Right renal pelvis (tissue), 4 donors: ENCODE data around the gene TWIST2. TPM values are rescaled to one million over a fixed set of nuclear protein-coding genes. Genes with fewer than 3 reads are reported as not detected.

Source experiments
- DNase-seq, 4 donors: peaks; one replicate each; pipeline ENCODE4 v3.0.0-alpha.2; 2013; ENCODE audit warnings: low read depth in 4 of 4, low spot score in 3 of 4, missing footprints in 1 of 4
- polyA plus RNA-seq, 4 donors: library from polyadenylated mRNA; unstranded; fragments of 120-200 nt; gene quantifications; one replicate each; pipeline ENCODE4 v1.2.1, GENCODE V29; 2013; ENCODE audit not compliant: insufficient read length in 4 of 4

TWIST2 gene
- polyA plus RNA-seq, 4 donors: 4.2 to 8.5 (median 4.7) TPM

DNA sequence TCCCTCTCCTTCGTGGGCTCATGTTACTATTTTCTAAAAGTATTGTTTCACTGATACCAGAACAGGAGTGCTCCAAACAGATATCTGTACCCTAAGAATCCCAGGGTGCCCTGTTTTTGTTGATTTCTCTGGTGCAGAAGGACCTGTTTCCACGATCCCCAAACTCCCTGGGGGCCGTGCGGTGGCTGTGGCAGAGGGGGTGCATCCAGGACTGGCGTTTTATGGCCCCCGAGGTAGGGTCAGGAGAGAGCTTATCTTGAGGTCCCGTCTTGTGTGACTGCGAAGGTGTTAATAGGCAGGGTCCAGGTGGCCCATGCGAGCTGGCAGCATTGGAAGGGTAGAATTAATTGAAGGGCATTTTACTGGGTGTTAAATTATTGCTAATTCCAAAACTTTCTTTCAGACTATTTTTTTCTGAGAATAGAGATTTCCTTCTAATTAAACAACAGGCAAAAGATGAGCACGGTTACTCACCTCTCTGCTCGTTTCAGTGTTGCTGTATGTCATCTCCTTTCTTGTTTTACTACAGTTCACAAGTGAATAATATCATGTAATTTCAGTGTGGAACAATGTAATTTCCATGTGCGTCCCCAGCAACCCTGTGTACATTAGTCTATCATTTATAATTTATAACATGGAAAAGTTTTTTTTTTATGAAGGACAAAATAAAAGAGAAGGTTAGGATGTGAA lies 8.2 kb downstream of the TWIST2 start:
- DNase-seq: no peak

DNA sequence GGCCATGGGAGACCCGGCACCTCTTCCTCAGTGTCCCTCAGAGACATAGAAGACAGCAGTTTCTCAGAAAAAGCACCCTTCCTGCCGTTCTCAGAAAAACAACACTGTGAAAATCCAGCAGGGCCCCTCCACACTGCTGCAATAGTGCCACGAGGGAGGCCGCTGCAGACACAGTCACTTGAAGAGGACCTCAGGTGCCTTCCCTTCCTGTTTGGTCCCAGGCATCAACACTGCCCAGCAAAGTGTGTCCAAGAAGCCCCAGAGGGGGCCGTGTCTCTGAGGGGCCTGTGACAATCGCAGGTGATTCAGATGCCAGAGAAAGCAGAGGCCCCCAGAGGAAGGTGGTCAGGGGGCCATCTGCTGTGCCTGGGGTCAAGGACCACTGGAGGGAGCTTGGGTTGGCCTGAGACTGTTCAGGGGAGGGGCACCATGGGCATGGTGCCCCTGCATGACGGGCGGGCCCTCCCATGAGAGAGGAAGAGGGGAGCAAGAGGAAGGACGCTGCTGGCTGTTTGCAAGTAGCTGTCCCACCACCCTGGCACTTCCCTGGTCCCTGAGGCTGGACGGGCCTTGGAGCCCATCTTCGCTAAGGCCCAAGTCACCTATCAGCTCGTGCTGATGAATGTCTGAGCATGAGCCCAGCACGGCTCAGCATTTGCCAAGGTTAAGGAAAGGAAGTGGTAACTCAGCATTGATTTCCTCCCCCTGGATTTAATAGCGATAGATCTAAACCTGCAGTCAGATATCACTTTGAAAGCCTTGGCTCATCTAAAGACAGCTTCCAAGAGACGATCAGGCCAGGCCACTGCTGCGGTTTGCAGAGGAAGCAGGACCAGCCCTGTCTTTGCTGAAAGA lies 9.1 kb downstream of the TWIST2 start:
- DNase-seq: no peak

DNA sequence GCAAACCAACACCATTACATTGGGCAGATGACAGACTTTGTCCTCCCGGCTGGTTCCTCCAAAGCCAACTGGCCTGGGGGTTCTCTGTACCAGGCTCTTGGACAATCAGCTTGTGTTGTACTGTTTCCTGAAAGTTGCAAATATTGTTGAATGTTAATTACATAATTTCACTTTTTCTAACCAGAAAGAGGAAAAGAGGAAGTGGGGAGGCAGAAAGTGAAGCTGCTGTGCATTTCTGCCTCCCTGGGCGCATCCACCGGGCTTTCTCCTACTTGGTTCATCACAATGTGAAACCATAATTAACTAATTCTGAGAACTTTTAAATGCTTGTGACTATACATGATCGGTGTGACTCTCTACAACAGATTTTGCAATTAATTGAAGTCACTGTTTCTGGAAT lies 10.1 kb downstream of the TWIST2 start:
- DNase-seq: no peak

DNA sequence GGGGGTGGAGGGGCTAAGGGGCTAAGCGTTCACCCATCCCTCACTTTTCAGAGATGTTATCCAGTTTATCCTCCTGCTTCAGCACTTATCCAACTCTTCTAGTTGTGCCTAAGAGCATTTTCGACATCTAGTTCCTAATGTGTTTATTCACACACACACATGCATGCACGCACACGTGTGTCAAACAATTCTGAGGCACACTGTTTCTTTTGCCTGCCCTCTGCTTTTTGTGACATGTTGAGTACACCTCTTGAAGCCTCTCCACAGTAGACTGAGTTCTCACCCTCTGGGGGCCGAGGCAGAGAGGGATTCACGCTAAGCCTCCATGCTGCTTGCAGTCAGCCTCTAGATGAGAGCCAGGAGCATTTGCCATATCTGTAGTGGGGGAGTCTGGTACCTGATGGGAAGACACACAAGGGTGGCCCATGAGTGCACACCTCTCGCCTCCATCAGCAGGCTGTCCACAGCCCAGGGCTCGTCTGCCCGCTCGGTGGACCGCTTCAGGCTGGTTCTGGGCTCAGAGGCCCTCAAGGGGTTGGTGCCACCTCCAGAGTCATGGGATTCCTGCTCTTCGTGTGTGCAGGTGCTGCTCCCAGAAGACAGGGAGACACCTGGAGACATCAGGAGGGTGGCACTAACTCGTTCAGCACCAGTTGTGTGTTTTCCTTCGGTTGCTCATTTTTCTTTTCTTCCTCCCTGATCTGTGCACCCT lies 11.9 kb downstream of the TWIST2 start:
- DNase-seq: no peak

DNA sequence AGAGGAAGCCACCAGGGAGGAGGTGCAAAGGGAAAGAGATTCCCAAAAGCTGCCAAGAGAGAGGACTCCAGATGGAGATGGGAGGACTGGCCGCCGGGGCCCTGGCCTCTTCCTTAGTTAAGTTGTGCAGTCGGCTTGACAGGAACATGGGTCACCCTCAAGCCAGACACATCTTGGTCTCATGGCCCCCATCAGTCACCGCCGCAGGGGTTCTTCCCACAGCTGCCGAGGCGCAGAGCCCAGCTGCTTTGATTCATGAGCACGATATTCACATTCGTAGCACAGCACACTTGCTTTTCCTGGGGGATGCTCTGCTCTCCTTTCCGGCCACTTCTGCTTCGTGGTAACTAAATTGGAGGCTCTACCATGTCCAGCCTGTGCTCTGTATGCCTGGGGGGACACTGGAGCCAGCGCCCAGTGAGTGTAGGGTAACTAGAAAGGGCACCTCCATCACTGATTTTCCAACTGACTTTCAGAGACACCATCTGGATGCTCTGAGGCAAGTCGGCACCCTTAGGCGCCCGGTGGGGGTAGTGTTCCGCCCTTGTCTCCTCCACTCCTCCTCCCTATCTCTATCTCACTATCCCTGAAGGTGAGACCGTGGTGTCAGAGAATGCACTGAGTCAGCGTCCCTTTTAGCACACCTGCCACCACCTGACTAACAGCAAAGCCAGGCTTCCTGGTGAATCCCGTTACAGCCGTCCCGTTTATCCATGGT lies 13.3 kb downstream of the TWIST2 start:
- no peak for DNase-seq

DNA sequence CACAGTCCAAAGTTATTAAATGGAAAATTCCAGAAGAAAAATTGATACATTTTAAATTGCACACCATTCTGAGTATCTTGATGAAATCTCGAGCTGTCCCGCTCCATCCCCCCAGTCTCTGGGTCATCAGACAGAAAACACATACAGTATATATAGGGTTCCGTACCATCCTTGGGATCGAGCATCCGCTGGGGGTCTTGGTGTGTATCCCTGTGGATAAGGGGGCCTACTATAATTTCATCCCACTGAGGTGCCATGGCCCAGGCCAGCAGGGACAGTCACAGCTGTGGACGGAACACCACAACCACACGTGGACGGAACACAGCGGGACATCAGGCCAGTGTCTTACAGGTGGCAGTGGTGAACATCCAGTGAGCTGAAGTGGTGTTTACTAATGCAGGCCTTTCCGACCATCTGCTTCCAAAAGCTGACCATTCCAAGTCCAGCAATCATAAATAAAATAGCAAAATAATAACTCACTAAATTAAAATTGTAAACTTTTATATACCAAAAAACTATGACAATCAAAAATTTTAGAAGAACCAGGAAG lies 14.0 kb downstream of the TWIST2 start:
- no peak for DNase-seq

DNA sequence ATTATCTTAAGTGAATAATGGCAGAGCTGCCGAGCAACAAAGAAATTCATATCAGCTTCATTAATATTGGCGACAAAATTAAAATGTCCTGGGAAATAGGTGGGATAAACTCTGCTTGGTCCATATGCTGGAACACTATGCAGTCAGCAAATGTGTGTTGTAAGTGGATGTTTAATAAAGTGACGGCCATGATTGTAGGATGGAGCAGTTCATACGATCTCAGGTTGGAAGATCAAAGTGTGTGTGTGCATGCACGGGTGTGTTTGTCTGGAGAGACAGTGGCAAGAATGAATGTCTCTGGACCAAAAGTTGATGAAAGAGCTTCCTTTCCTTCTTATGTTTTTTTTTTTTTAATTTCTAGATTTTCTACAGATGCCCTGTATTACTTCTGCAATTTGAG lies 14.8 kb downstream of the TWIST2 start:
- DNase-seq: no peak

DNA sequence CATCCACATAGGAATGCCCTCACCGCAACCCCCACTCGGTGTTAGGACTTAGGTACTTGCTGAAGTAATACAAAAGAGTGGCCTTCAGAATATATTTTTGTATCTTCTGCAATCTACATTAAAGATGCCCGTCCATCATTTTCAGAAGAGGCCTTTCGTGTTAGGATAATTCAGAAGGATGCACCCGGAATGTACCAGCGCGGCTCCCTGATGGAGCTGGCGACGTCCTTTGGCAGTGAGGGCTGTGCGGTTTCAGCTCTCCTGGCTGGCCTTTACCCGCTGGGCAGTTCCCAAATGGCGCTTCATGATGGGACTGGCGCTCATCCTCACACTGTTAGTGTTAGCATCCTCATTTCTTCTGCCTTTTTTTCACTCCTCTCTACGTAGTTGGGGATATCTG lies 15.3 kb downstream of the TWIST2 start:
- no peak for DNase-seq

DNA sequence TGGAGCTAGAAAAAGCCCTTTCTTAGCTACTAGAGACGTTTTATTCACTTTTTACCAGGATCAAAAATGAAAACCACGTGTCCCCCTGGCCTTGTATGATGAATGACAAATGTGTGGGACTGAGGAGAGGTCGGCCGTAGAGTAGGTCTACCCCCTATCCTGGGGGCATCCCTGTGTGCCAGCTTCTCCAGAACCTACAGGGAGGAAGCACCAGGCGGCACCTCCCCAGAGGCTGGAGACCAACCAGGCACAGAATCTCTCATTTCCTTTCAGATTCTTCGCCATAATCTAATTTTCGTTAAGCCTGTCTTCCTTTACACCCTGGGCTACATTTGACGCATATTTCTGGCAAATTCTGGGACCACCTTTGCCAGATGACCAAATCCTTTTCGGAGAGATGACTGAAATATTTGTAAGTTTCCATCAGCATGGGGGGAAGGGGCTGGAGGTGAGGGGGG lies 15.9 kb downstream of the TWIST2 start:
- DNase-seq: no peak

DNA sequence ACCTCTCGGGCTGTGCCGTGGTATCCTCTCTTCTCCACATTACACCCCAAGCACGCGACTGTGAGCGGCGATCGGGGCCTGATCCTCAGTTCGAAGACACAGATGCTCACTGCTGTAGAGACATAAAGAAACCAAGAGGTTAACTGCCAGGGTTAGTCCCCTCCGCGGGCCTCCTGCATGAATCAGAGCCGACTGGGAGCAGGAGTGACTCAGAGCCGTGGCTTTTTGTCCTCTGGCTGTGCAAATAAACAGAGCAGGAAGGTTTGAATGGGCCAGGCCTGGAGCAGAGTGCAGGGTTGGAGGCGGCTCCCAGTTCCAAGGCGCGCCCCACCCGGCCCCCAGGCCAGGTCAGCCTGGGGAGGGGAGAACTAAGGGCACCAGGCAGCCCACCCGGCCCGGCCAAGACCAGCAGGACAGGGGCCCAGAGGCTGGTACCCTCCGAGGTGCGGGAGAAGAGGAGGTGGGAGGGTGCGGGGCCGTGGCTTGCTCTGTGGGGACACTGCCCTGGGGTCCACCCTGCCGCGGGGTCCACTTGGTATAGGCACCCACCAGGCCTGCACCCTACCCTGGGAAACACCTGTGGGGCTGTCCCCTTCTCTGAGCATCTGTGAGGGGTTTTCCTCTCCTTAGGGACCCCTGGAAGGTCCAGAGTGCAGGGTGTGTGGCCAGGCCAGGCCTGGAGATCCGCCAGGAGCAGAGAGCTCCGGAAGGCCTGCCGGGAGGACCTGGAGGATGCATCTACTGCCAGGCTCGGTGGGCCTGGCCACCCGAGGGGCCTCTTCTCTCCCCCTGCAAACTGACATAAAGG lies 16.5 kb downstream of the TWIST2 start:
- DNase-seq: no peak

DNA sequence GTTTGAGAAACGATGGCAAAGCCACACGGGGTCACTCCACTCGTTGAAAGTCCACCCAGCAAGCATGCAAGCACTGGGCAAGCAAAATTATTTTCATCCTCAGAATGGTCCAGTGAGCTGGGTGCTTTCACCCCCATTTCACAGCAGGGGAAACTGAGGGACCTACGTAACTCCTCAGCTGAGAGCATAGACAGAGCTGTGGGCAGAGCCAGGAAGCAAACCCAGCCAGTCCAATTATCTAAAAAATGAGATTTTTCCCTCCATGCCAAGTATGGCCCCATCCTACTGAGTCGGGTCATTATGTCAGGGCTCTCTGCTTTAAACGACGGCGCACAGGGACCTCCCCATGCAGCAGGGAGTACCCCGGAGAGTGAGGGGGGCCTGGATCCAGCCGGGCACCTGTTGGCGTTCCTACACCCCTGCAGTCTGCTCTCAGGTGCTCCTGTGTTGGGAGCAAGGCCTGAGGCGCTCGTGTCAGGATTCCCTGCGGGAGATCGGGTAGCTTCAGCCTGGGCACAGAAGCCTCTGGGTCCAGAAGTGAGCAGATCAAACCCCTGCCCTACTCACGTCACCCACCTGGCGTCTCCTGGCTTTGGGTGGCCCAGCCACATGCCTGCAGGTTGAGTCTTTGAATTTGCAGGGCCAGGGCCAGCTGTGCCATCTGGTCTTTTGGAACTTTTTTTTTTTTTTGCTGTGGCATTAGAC lies 17.3 kb downstream of the TWIST2 start:
- no peak for DNase-seq

DNA sequence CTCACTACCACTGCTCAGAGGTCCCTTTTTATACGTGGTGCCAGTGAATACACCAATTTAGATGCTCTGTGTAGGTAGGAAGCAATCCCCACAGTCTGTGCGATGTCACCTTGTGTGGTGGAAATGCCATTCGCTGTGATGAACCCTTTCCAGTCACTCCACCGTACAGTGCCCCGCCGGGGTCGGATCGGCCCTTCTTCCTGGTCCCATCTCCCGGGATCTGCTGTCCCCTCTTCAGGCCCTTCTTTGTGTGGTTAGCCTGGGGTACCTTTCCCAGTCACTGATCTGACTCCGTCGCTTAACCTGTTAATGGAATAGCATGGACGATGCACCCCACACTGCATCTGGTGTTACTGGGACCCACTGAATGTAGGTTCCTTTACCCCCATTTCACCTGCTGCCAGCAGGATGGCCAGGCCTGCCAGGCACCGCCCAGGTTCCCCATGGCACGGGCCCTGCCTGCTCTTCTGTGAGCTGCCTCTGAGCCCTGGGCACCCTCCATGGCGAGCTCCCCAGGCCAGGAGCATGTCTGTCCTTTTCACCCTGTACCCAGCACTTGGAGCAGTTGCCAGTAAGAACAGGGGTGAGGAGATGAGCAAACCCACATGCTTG lies 18.0 kb downstream of the TWIST2 start:
- no peak for DNase-seq

DNA sequence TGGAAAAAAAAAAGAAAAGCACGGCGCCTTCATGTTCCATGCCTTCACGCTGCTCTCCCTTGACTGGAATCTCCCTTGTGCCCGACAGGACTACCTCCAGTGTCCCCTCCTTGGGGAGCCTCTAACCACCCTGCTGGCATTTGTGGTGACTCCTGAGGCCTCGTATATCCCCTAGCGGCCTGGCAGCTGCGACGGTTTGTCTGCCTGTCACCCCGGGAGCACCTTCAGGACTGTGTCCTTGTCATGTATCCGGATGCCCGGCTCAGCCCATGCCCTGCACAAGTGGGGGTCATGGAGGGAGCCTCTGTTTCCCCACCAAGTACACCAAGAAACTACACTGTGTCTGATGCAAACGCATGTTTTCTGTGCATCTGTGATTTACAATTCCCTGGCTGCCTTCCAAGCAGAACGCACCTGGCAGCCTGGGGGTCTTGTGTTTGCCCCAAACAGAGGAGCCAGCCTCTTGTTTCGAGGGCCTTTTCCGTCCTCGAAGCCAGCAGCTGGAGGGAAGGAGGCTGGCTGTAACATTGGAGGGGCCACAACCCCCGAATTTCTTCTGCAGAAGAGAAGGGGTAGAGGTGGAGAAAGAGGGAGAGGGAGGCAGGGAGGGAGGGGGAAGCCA lies 18.9 kb downstream of the TWIST2 start:
- DNase-seq: no peak

DNA sequence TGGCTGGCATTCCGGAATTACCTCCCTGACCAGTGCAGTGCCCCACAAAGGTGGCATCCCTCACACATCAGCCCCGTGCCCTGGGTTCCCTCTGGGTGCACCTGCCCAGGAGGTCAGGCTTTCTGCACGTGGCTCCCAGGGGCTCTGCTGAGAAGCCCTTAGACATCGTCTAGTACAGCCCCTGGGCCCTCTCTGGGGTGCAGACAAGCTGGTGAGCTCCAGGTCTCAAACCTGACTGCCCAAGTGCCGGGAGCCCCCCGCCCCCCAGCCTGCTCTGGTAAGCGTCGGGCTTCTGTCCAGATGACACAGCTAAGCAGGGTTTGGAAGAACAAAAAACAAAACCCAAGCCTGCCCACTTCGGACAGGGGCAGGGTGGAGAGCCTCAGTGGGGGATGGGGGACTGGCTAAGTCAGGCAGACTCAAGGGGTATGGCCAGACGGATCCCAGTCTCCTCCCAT lies 20.2 kb downstream of the TWIST2 start:
- no peak for DNase-seq

DNA sequence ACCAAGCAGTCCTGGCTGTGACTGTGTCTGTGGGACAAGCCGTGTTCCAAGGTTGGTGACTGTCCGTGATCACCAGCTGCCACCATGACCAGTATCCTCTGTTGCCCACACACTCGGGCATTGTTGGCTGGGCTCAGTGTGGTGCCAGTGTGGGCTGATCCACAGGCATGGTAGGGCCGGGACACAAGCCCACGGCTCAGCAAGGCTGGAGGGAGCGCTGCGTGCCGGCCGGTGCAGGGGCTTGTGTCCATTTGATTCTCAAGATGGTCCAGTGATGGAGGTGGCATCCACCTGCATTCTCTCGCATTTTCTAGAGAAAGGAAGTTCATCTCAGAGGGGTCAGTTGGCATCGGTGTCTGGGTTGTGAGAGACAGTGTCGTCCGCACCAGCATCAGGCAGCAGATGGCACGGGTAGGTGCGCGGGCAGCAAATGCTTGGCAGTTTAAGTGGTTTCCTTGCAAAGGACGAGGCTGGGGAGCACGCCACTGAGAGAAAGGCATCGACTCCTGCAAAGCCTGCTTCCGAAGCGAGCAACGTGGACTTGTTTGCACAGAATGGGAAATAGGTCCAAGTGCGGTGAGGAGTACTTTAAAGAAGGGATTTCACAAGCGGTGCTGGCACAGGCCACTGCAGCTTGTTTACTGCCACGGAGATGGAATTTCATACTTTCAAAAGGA lies 20.9 kb downstream of the TWIST2 start:
- DNase-seq: no peak

DNA sequence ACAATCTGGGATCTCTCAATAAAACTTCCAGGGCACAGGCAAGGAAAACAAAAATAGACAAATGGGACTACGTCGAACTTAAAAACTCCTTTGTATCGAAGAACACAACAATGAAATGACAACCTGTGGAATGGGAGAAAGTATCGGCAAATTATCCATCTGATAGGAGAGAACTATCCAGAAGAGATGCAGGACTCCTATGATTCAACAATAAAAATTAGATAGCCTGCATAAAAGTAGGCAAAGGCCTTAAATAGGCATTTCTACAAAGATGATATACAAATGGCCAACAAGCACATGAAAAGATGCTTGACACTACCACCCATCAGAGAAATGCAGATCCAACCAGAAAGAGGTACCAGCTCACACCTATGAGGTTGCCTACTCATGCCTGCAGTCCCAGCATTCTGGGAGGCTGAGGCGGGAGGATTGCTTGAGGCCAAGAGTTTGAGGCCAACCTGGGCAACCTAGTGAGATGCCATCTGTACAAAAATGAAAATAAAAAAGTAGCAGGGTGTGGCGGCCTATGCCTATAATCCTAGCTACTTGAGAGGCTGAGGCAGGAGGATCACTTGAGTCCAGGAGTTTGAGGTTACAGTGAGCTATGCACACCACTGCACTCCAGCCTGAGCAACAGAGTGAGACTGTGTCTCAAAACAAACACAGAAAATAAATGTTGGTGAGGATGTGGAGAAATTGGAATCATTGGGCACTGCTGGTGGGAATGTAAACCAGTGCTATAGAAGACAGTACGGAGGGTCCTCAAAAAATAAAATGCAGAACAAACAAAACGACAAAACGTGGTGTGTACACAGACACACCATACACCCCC lies 21.6 kb downstream of the TWIST2 start:
- no peak for DNase-seq

DNA sequence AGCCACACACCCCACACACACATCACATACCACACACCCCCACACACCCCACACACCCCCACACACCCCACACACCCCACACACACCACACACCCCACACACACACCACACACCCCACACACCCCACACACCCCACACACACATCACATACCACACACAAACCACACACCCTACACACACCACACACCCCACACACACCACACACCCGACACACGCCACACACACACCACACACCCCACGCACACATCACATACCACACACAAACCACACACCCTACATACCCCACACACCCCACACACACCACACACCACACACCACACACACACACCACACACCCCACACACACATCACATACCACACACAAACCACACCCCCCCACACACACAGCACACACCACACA lies 22.4 kb downstream of the TWIST2 start:
- no peak for DNase-seq
